D341Med (cell line): ENCODE data around the gene PYY.
"Not testable (repeated sequence)": the region's sequence is repeated elsewhere in the genome, so short reads cannot be mapped to it uniquely, and the experiment has no call there.

Experiments
- DNase-seq: peaks from one replicate; pipeline ENCODE4 v3.0.0; 2012; ENCODE audit warnings: low spot score

The PYY gene

DNA sequence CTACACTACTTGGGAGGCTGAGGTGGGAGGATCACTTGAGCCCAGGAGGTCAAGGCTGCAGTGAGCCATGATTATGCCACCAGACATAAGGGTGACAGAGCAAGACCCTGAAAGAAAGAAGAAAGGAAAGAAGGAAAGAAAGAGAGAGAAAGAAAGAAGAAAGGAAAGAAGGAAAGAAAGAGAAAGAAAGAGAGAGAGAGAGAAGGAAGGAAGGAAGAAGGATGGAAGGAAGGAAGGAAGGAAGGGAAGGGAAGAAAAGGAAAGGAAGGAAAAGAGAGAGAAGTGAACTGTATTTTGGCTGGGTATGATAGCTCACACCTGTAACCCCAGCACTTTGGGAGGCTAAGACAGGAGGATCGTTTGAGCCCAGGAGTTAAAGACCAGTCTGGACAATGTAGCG is 24.3 kb upstream of the PYY start:
- DNase-seq, result no peak

DNA sequence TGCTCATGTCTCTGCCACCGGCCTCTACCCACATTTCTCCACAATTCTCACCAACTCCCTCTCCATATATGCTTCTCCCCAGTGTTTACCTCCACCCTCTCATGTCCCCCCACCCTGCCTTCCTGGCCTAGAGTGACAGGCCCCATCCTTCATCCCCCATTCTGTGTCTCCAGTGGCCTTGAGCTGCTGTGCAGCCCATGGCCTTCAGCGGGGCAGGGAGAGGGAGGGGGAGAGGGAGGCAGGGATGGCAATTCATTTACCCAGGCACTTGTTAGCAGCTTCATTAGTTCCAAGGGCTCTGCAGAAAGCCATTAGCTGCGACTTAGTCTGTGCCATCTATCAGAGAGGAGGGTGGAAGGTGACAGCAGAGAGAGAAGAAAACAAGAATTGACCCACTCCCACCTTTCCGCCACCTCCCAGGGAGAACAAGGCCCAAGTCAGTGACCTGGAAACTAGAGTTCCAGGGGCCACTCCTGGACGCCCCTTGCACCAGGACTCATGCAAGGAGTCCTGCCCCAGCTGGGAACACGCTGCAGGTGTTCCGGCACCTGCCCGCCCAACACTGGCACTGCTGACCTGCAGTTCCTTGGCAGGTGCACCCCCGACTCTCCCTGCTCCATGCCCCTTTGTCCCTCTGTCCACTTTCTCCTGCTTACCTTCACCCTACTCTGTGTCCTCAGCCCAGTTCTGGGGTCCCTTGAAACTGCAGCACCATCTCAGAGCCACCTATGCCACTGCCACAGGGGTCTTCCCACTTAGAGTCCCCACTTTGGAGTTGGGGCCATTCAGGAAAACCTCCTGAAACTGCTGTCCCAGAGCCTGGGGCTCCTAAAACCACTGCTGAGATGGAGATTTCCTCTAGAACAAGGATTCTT is 23.5 kb upstream of the PYY start:
- peak; percentile 33 for DNase-seq

DNA sequence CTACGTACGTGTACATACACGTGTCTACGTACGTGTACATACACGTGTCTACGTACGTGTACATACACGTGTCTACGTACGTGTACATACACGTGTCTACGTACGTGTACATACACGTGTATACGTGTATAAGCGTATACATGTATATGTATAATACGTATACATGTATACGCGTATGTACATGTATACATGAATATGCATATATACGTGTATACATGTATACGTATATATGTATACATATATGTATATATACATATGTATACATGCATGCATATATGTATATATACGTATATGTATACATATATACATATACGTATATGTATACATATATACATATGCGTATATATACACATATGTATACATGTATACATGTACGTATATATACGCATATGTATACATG is 22.2 kb upstream of the PYY start:
- no peak for DNase-seq

DNA sequence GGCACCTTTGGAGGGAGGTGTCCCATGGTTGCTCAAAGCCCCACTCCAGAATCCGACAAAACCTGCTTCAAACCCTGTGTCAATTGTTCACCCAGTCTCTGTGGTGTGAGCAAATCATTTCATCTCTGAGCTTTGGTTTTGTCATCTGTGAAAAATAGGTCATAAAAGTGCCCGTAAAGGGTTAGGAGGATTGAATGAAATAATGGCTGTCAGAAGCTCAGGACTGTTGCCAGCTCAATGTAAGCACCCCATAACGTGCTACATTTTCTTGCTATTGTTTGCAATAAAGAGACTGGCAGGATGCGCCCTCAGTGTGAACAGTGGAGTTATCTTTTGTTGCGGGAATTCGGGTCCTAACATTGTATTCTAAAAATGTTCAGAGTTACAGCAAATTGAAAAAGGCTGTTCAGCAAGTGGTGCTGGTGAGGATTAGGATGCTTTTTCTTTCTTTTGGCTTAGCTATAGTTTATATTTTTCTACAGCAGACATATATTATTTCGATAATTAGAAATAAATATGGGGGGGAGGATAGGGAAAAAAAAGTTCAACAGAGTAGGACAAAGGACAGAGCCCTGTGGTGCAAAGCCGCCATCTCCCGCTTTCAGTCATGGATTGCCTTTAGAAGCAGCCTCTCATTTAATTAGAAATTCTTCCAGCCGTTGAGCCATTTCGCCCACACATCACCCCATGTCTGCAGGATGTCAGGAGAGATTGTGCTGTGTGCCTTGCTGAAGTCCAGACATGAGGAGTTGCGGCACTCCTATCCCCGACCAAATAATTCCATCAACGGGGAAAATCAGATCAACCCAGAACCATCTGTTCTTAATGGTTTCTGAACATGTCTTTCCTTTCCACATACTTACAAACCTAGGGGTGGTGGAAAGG is 20.9 kb upstream of the PYY start:
- DNase-seq, result no peak

DNA sequence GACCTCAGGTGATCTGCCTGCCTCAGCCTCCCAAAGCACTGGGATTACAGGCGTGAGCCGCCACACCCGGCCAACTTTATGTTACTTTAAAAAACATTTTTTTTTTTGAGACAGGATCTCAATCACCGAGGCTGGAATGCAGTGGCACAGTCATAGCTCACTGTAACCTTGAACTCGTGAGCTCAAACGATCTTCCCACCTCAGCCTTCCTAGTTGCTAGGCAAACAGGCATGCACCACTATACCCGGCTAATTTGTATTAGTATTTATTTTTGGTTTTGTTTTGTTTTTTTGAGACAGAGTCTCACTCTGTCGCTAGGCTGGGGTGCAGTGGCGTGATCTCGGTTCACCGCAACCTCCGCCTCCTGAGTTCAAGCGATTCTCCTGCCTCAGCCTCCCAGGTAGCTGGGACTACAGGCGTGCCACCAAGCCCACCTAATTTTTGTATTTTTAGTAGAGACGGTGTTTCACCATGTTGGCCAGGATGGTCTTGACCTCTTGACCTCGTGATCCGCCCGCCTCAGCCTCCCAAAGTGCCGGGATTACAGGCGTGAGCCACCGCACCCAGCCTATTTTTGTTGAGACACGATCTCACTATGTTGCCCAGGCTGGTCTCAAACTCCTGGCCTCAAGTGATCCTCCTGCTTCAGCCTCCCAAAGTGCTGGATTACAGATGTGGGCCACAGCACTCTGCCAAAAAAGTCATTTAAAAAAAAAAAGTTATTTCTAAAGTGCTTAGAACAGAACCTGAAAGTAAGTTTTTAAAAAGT is 18.9 kb upstream of the PYY start:
- not testable (repeated sequence) for DNase-seq

DNA sequence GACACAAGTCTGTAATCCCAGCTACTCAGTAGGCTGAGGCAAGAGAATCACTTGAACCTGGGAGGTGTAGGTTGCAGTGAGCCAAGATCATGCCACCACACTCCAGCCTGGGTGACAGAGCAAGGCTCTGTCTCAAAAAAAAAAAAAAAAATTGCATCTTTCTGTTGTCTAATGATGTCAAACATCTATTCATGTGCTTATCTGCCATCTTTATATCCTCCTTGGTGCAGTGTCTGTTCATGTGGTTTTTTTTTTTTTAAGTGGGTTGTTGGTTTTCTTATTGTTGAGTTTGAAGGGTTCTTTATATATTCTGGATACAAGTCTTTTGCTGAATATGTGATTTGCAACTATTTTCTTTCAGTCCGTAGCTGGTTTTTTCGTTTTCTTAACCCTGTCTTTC is 17.7 kb upstream of the PYY start:
- not testable (repeated sequence) for DNase-seq

DNA sequence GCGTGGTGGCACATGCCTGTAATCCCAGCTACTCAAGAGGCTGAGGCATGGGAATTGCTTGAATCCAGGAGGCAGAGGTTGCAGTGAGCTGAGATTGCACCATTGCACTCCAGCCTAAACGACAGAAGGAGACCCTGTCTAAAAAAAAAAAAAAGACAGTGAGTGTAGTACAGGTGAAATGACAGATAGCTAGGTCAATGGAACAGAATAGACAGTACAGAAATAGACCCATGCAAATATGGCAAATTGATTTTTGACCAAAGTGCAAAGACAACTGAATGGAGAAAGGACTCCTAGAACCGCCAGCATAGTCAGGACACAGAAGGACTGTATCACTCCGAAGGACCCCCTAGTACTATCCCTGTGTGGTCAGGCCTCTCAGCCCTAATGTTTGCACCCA is 16.6 kb upstream of the PYY start:
- DNase-seq, result no peak

DNA sequence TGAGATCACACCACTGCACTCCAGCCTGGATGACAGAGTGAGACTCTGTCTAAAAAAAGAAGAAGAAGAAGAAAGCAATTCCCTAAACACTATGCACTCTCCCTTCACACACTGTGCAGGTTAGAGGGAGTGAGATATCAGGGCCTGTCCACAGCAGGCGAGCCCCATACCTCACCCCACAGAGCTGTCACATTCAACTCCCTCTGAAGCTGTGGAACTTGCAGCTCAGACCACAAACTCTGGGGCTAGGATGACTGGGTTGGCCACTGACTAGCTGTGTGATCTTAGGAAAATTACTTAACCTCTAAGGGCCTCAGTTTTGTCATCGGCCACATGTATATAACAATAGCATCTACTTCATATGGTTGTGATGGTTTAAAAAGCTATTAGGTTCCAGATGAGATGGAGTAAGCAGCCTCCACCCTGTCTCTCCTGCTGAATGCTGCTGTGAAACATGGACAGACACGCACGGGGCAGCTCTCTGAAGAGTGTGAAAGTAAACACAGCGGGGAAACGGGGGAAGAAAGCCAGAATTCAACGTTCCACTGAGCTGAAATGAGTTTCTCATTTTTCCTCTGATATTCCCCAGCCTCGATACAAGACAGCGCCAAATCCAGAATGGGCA is 13.6 kb upstream of the PYY start:
- DNase-seq, result no peak

DNA sequence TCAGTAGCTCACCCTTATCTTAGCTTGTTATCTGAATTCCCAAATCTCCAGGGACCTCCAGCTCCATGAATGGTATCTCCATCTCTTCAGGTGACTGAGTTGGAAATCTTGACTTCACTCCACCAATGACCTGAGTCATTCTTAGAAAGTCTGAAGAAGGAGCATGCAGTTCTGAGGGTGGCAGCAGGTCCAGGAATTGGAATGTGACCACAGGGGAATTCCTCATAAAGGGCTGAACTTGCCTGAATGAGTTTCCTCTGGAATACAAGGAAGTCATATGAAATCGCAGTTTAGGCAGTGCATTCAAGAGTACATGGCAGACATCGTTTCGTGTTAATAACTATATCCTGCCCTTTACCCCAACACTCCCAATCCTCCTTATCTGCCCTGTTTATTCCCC is 12.5 kb upstream of the PYY start:
- DNase-seq, result no peak

DNA sequence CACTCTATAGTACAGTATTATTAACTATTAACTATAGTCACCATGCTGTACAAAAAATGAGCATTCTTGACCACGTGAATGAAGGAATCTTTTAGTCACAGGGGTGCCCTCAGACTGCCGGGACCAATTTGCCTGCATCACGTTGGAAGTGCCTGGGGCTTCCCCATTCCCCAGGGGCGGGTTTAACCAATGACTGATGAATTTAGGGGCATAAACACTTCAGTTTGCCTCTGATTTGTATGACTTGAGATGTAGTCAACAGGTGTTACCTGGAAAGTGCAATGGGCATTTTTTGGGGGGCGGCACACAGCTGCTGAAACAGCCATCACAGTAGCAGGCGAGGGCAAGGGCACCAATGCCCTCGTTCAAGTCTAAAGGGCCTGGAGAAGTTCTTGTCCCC is 8.7 kb upstream of the PYY start:
- DNase-seq, result no peak

DNA sequence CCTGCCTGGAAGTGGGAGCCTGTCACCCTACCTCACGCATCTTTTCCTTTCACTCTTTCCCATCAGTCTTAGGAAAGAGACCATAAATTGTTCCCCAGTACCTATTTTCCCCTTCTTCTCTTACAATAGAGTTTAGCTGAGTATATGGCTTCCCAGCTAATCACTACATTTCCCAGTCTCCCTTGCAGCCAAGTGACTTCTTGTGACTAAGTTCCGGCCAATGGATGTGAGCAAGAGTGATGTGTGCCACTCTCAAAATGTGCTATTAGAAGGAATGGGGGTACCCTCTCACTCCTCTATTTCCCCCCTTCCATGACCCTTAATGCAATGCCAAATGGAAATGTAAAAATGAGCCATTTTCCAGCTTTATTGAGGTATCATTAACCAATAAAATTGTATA is 8.2 kb upstream of the PYY start:
- DNase-seq, result no peak

DNA sequence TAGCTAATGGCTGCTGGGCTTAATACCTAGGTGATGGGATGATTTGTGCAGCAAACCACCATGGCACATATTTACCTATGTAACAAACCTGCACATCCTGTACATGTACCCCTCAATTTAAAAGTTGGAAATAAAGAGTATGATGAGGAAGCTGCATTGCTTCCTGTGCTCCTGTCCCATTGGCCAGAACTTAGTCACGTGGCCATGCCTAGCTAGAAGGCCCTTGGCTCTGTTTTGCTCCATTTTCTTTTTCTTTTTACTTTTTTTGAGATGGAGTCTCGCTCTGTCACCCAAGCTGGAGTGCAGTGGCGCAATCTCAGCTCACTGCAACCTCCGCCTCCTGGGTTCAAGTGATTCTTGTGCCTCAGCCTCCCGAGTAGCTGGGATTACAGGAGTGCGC is 7.6 kb upstream of the PYY start:
- DNase-seq, result not testable (repeated sequence)

DNA sequence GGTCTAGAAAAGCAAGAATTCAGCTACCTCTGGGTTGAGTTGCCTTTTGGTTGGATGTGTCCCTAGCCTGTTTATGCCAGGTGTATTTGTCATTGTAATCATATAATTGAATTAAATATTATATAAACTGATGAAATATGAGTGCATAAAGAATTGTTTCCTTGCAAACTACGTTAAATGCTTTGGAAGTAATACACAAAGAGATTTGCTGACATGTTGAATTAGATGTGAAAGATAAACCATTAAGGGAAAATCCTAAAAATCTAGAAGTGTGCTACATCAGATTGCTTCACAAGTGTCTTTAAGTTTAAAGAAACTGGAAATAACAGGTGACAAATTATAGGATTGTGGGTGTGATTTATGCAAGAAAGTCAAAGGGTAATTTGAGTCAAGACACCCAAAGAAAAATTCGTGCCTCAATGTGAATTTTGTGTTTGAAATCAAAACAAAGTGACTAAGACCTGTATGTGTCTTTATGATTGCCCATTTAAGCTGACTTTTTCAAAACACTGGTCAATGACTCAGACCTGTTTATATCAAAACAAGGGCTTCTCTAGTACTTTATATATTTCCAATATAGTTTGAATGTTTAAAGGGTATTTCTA is 5.1 kb upstream of the PYY start:
- DNase-seq, result no peak

DNA sequence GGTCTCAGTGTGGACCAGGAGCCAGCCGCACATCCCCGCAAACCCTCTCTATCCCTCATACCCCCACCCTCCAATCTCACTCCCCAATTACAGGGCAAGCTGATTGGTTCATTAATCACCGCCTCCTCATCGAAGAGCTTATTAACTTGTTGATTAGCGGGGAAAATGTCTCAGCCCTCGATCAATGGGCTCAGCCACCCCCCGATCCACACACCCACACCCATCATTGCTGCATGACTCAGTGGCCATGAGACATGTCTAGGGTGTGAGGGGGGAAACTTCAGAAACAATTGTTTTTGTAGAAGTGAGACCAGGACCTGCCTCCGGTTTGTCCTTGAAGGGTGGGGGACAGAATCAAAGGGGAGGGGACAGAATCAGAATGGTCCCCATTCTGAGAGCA is 2.5 kb upstream of the PYY start:
- peak; percentile 20 for DNase-seq

DNA sequence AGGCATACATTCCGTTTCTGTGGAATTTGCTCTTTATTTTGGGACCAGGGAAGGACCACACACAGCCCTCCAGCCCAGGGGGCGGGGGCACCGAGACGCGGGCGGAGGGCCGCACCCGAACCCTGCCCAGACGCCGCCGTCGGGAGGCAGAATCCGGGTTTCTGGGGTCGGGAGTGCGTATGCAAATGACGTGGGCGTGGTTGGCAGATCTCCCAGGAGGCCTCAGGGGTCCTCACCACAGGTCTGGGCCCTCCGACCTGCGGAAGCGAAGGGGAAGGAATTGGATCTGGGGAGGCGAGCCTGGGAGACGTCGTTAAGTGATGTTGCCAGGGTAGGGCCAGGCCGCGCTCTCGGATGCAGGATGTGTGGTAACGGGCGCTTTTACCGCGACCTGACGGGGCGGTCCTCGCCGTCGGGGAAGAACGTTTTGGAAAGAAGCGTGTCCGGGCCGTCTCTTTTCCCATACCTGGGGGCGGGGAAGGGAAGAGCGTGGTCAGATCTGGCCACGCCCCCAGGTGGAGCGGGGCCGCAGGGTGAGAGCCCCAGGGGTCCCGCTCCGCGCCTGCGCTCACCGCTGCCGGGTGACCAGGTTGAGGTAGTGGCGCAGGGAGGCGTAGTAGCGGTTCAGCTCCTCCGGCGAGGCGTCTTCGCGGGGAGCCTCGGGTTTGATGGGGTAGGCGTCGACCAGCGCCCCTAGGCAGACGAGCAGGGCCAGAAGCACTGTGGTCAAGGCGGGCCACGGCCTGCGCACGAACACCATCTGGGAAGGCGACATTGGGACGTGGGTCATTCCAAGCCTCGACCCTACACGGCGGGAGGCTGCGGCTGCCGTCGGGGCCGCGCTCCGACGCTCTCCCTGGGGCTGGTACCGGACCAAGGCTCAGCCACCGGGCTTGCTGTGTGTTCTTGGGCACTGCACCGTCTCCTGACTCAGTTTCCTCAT is 745 bp downstream of the PYY start:
- DNase-seq, result no peak

DNA sequence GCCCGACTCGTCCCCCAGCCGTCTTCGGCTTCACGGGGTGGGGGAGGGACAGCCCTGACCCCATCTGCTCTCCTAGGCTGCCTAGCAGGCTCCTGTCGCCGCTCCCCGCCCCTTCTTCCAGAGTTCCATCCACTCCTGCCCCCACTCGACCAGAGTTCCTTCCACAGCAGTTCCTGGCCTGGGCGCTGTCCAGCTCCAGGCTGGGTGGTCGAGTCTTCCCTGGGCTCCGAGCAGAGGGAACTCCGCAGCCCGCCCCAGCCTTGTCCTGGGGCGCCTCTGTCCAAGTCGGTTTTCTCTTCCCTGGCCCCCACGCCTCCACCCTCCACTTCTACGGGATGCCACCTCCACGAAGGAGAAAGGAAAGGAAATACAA is 1.4 kb downstream of the PYY start:
- DNase-seq, result no peak

DNA sequence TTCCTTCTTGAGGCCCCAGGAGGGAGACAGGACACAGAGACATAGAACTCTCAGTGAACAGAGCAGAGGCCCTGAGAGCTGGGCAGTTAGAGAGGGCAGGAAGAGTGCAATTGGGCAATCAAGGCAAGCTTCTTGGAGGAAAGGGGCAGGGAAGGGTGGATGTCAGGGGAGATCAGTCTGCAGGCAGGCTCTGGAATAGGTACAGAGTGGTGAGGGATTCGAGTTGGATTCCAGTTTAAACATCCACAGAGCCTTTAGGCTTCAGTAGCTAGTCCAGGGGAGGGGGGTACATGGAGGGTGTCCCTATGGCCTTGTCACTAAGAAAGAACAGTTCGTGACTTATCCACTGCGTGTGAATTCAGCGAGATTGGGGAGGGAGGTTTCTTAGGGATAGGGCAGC is 2.0 kb downstream of the PYY start:
- DNase-seq, result no peak

DNA sequence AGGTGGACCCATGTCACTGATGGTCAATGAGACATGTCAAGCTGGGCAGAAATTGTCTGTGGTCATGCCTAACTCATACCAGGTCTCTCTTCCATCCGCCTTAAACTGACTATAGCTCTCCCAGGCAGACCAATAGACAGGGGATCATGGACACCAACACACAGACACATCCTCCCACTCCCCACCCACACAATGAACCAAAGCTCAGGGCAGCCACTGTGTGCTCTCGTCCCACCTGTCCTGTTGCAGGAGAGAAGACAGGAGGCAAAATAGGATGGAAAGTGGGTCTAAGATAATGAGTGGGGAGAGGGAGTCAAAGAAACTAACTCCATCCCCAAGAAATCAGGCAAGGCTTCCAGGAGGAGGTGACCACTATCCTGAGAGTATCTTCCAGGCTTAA is 3.2 kb downstream of the PYY start:
- DNase-seq, result no peak

DNA sequence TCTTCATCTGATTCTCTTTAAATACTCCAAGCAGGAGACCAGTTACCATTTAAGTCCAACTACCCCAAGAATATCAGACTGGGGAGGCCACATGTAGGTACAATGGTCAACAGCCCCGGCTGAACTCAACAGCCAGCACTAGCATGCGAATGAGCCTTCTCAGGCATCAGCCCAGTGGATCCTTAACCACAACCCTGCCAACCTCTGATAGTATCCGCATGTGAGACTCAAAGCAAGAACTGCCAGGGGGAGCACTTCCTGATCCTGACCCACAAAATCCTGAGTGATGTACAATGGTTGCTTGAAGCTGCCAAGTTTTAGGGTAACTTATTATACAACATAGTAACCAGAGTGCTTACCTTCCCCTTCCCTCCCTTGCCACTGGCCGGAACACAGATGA is 4.0 kb downstream of the PYY start:
- DNase-seq, result peak; percentile 21

DNA sequence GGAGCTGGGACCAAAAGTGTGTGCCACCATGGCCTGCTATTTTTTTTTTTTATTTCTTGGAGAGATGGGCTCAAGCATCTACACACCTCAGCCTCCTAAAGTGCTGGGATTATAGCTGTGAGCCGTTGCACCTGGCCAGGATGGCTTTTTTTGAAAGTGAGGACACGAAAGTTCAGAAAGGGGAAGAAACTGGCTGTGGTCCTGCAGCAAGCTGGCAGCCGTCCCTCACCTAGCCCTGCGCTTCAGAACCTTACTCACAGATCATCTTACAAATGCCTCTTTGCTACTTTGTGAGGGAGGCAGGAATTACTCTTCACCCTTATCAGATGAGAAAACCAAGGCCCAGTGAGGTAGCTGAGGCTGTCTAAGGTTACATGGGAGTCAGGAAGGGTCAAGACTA is 7.0 kb downstream of the PYY start:
- DNase-seq, result no peak
